Right atrium auricular region (tissue), 2 donors: ENCODE results near the gene UBE2E2. TPM values are rescaled to one million over a fixed set of nuclear protein-coding genes. Genes with fewer than 3 reads are reported as not detected.

ENCODE experiments used
- DNase-seq: peaks from one replicate; pipeline ENCODE4 v3.0.0-alpha.2; 2019; ENCODE audit warnings: low spot score
- H3K27ac ChIP-seq, 2 donors: fragments of 200-600 bp; sonication (generic); 1 replicate in 1 of 2; 2 replicates in 1 of 2; pipeline ENCODE4 v1.5.1; 2016 to 2019
- H3K27me3 ChIP-seq, 2 donors: fragments of 200-600 bp; sonication (generic); one replicate each; pipeline versions ENCODE4 v1.5.1 to v1.6.0; 2017 to 2019
- H3K36me3 ChIP-seq: fragments of 200-600 bp; sonication (generic); one replicate; pipeline ENCODE4 v1.5.1; 2016
- H3K4me1 ChIP-seq, 2 donors: fragments of 200-600 bp; sonication (generic); one replicate each; pipeline versions ENCODE4 v1.5.1 to v1.6.0; 2017 to 2019
- H3K4me3 ChIP-seq, 2 donors: fragments of 200-600 bp; sonication (generic); 1 replicate in 1 of 2; 2 replicates in 1 of 2; pipeline ENCODE4 v1.5.1; 2017 to 2019; ENCODE audit warnings: mild to moderate bottlenecking in 1 of 2, moderate library complexity in 1 of 2
- H3K9me3 ChIP-seq, 2 donors: fragments of 200-600 bp; sonication (generic); one replicate each; pipeline ENCODE4 v1.5.1; 2019
- CTCF ChIP-seq, 2 donors: fragments of 200-600 bp; sonication (generic); IDR thresholded peaks; one replicate each; pipeline ENCODE4 v1.5.1; 2019; ENCODE audit warnings: antibody characterized with exemption in 2 of 2
- total RNA-seq, 2 donors: library from RNA; depleted of rRNA; stranded (reverse); fragments of >200 nt; gene quantifications; one replicate each; pipeline ENCODE4 v1.1.0, GENCODE V29; 2016

UBE2E2 gene
- total RNA-seq, 2 donors from 2014 or later, result 31.0 to 36.7 TPM

- H3K27me3 ChIP-seq, result no peaks in the 10 kb centered on the region
- DNase-seq, result no peak
- H3K9me3 ChIP-seq, result no peaks in the 10 kb centered on the region
- H3K27ac ChIP-seq, result no peak overlapping the region
- H3K4me1 ChIP-seq, result no peaks in the 10 kb centered on the region
- no peaks in the 10 kb centered on the region for H3K36me3 ChIP-seq
- TF ChIP-seq CTCF (IDR thresholded peaks at IDR 0.05), result no peak
- H3K4me3 ChIP-seq, result no peak overlapping the region
These were observed 315.3 kb downstream of the UBE2E2 start for GRCh38 chr3:23518441-23518840.

DNA sequence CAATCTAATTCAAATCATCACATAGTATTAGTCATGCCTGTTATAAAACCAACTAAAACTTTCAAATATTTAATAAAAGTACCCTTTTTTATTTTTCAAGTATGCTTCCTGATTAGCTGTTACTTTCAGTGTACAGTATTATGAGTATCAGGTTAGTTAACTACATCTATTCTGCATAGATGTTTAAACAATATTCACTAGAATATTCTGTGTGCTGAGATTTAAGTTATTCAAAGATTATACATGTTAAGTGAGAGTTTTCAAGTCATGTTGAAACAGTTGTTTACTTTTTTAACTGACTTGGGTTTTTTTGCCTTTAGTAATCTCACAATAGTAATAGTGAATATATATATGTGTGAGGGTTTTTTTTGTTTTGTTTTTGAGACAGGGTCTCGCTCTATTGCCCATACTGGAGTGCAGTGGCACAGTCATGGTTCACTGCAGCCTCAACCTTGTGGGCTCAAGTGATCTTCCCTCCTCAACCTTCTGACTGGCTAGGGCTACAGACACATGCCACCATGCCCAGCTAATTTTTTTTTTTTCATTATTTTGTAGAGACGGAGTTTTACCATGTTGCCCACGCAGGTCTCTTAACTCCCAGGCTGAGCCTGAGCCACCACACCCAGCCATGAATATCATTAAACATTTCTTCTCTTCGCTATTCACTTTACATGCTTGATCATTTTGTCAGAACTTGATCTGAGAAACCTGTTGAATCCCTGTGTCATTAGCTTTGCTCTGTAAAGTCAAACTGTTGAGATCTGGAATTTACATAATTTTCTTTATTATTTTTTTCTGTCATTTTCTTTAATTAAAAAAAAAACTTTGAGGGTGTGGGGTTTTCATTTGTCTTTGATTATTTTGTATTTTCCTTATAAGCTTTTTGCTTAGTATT is 316.4 kb downstream of the UBE2E2 start:
- no peak overlapping the region for H3K27ac ChIP-seq
- H3K27me3 ChIP-seq, result no peaks in the 10 kb centered on the region
- H3K4me1 ChIP-seq, result no peaks in the 10 kb centered on the region
- no peak for TF ChIP-seq CTCF (IDR thresholded peaks at IDR 0.05)
- H3K9me3 ChIP-seq, result no peaks in the 10 kb centered on the region
- H3K36me3 ChIP-seq, result no peaks in the 10 kb centered on the region
- H3K4me3 ChIP-seq, result no peak overlapping the region
- no peak for DNase-seq

GRCh38 chr3:23527326-23527725 is 324.2 kb downstream of the UBE2E2 start:
- H3K9me3 ChIP-seq, result no peaks in the 10 kb centered on the region
- H3K4me1 ChIP-seq, result no peaks in the 10 kb centered on the region
- no peak overlapping the region for H3K4me3 ChIP-seq
- no peak for TF ChIP-seq CTCF (IDR thresholded peaks at IDR 0.05)
- H3K36me3 ChIP-seq, result no peaks in the 10 kb centered on the region
- no peak overlapping the region for H3K27ac ChIP-seq
- H3K27me3 ChIP-seq, result no peaks in the 10 kb centered on the region
- no peak for DNase-seq

DNA sequence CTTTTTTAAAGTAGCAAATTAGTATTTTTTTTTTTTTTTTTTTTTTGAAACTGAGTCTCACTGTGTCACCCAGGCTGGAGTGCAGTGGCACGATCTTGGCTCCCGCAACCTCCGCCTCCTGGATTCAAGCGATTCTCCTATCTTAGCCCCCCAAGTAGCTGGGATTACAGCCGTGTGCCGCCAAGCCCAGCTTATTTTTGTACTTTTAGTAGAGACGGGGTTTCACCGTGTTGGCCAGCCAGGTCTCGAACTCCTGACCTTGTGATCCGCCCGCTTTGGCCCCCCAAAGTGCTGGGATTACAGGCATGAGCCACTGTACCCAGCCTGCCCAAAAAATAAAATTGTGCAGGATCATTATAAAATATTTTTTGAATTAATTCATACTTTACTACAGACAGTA is 330.5 kb downstream of the UBE2E2 start:
- Histone ChIP-seq H3K9me3 (no peaks in the 10 kb centered on the region), H3K4me3 (no peak overlapping the region), H3K27me3 (no peaks in the 10 kb centered on the region), H3K4me1 (no peaks in the 10 kb centered on the region), H3K36me3 (no peaks in the 10 kb centered on the region), H3K27ac (no peak overlapping the region)
- no peak for TF ChIP-seq CTCF (IDR thresholded peaks at IDR 0.05)
- no peak for DNase-seq

DNA sequence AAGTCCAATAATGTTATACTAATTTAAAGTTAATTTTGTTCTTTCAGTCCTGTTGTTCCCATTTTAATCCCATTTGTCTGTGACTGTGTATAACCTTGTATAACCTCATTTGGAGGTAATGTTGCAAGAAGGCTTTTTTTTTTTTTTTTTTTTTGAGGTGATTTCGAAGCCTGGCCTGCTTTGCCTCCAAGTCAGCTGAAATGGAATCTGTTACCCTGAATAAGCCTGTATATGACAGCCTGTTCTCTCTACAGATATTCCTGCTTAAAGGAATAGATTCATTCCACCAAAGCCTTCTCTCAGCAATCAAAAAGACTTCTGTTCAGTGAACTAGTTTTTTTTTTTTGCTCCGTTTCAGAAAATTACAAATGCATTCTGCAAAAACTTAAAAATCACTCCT is 330.9 kb downstream of the UBE2E2 start:
- no peak overlapping the region for H3K27ac ChIP-seq
- no peak for DNase-seq
- TF ChIP-seq CTCF (IDR thresholded peaks at IDR 0.05), result no peak

More for the DNA sequence above, 330.9 kb downstream of the UBE2E2 start:
- Histone ChIP-seq H3K36me3 (no peaks in the 10 kb centered on the region), H3K4me3 (no peak overlapping the region), H3K27me3 (no peaks in the 10 kb centered on the region), H3K9me3 (no peaks in the 10 kb centered on the region), H3K4me1 (no peaks in the 10 kb centered on the region)
